ENCODE results near the gene SERTM1. TPM values are rescaled to one million over a fixed set of nuclear protein-coding genes. Genes with fewer than 3 reads are reported as not detected.

The SERTM1 gene
- total RNA-seq, 2 donors from 2014 or later: not detected

GRCh38 chr13:36683701-36684100 is 9.9 kb downstream of the SERTM1 start:
- H3K4me3 Mint-ChIP-seq: no peak overlapping the region
- ATAC-seq (replicated peaks): no peak
- peaks cover 16% of the 10 kb centered on the region for H3K27me3 Mint-ChIP-seq
- peaks cover 4% of the 10 kb centered on the region for H3K9me3 Mint-ChIP-seq
- H3K27ac Mint-ChIP-seq: no peak overlapping the region
- H3K4me1 Mint-ChIP-seq: no peaks in the 10 kb centered on the region
- no peaks in the 10 kb centered on the region for H3K36me3 Mint-ChIP-seq (ENCODE audit: low read depth)

DNA sequence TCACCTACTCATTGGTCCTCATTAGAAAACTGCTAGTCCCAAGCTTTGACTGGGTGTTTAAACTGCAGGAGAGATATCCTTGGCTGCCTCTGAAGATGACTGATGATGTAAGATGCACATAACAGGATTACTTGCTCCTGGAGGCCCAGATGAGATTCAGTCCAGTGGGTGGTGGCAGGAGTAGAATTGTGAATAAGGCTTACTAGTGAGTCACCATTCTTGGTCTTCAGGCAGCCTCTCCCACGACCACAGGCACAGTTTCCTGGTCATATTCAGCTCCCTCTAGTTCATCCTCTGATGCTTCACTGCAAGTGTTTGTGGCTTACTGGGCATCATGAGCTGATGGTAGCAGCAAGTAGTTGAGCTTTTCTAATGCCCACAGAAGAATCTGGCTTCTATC is 12.1 kb downstream of the SERTM1 start:
- H3K4me1 Mint-ChIP-seq: no peaks in the 10 kb centered on the region
- H3K27ac Mint-ChIP-seq: no peak overlapping the region
- H3K36me3 Mint-ChIP-seq (ENCODE audit: low read depth): no peaks in the 10 kb centered on the region
- H3K9me3 Mint-ChIP-seq: peaks cover 4% of the 10 kb centered on the region
- H3K4me3 Mint-ChIP-seq: no peak overlapping the region
- peak; percentile 60 for ATAC-seq (replicated peaks)
- H3K27me3 Mint-ChIP-seq: peaks cover 16% of the 10 kb centered on the region

- no peaks in the 10 kb centered on the region for H3K36me3 Mint-ChIP-seq (ENCODE audit: low read depth)
- no peak for ATAC-seq (replicated peaks)
- no peak overlapping the region for H3K27ac Mint-ChIP-seq
Measured at GRCh38 chr13:36696410-36697010, 22.7 kb downstream of the SERTM1 start.

DNA sequence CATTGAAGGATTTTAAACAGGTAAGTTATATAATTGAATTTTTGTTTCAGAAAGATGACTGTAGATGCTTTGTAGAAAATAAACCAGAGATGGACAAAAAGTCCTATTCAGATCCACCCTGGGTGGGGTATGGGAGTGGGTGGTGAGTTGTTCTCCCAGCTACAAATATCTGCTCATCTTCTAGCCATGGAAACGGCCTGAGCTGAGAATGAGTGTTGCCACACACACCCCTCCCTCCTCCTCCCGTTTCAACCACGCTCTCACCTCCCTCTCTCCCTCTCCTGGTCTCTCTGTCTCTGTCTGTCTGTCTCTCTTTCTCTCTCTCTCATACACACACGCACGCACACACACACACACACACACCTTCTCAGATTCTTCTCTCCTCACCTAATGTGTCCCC is 26.4 kb downstream of the SERTM1 start:
- Mint-ChIP-seq H3K4me1 (no peaks in the 10 kb centered on the region), H3K9me3 (no peaks in the 10 kb centered on the region), H3K4me3 (no peak overlapping the region), H3K27me3 (peaks cover 29% of the 10 kb centered on the region), H3K27ac (no peak overlapping the region), H3K36me3 (ENCODE audit: low read depth) (no peaks in the 10 kb centered on the region)
- no peak for ATAC-seq (replicated peaks)

More at GRCh38 chr13:36696410-36697010, 22.7 kb downstream of the SERTM1 start:
- Mint-ChIP-seq H3K27me3 (peaks cover 32% of the 10 kb centered on the region), H3K4me3 (no peak overlapping the region), H3K9me3 (no peaks in the 10 kb centered on the region), H3K4me1 (no peaks in the 10 kb centered on the region)

DNA sequence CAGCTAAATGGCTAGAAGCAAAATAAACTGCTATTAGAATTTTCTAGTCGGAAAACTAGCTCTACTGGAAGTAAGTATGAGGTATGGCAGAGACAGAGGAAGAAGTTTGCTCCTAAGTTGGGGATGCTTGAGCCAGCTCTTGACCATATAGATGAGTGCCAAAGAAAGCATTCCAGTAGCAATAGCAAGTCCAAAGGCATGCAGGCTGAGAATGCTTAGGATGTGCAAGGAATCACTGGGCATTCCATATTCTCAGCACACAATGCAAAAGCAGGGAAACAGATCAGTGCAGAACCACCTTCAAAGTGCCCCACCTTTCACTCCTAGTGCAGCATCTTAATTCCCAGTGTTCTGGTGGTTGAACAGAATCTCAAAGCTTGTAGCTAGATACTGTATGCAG is 32.9 kb downstream of the SERTM1 start:
- H3K9me3 Mint-ChIP-seq: no peaks in the 10 kb centered on the region
- no peaks in the 10 kb centered on the region for H3K36me3 Mint-ChIP-seq (ENCODE audit: low read depth)
- no peak for ATAC-seq (replicated peaks)
- H3K4me1 Mint-ChIP-seq: no peaks in the 10 kb centered on the region
- H3K27ac Mint-ChIP-seq: no peak overlapping the region
- peaks cover 15% of the 10 kb centered on the region for H3K27me3 Mint-ChIP-seq
- H3K4me3 Mint-ChIP-seq: no peak overlapping the region

GRCh38 chr13:36709136-36709890 is 35.5 kb downstream of the SERTM1 start:
- no peak for ATAC-seq (replicated peaks)
- Mint-ChIP-seq H3K27me3 (peaks cover 24% of the 10 kb centered on the region), H3K4me3 (no peak overlapping the region), H3K4me1 (no peaks in the 10 kb centered on the region), H3K27ac (no peak overlapping the region), H3K9me3 (no peaks in the 10 kb centered on the region), H3K36me3 (ENCODE audit: low read depth) (no peaks in the 10 kb centered on the region)

DNA sequence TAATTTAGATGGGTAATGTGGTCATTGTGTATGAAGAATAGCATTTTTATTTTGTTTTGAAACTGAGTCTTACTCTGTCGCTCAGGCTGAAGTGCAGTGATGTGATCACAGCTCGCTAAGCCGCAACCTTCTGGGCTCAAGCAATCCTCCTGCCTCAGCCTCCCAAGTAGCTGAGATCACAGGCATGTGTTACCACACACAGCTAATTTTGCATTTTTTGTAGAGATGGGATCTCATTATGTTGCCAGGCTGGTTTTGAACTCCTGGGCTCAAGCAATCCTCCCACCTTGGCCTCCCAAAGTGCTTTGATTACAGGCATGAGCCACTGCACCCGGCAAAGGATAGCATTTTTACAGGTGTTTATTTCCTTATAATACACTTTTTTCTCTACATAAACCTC is 36.6 kb downstream of the SERTM1 start:
- Mint-ChIP-seq H3K36me3 (ENCODE audit: low read depth) (no peaks in the 10 kb centered on the region), H3K9me3 (no peaks in the 10 kb centered on the region), H3K27me3 (peaks cover 24% of the 10 kb centered on the region), H3K4me1 (no peaks in the 10 kb centered on the region), H3K4me3 (no peak overlapping the region), H3K27ac (no peak overlapping the region)
- ATAC-seq (replicated peaks): no peak

DNA sequence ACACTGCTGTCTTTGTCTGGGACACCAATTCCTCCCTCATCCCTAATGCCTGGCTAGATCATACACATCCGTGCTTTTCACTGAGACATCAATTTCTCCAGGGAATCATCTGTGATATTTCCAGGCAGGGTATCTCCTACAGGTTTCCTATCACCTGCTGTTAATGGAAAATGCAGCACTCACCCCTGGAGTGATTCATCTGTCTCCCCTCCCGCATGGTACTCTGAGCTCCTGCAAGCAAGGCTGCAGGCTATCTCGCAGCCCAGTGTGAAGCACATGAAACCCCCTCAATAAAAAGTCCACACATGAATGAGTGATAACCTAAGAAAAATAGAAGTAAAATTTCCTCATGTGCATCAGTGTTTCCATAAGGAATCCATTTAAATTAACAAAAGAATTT is 38.5 kb downstream of the SERTM1 start:
- peaks cover 26% of the 10 kb centered on the region for H3K27me3 Mint-ChIP-seq
- no peak overlapping the region for H3K4me3 Mint-ChIP-seq
- ATAC-seq (replicated peaks): no peak
- no peaks in the 10 kb centered on the region for H3K4me1 Mint-ChIP-seq
- no peaks in the 10 kb centered on the region for H3K9me3 Mint-ChIP-seq
- H3K27ac Mint-ChIP-seq: no peak overlapping the region
- no peaks in the 10 kb centered on the region for H3K36me3 Mint-ChIP-seq (ENCODE audit: low read depth)

GRCh38 chr13:36712770-36713169 is 39.0 kb downstream of the SERTM1 start:
- Mint-ChIP-seq H3K9me3 (no peaks in the 10 kb centered on the region), H3K27me3 (peaks cover 26% of the 10 kb centered on the region), H3K4me1 (no peaks in the 10 kb centered on the region), H3K4me3 (no peak overlapping the region), H3K36me3 (ENCODE audit: low read depth) (no peaks in the 10 kb centered on the region), H3K27ac (no peak overlapping the region)
- no peak for ATAC-seq (replicated peaks)

DNA sequence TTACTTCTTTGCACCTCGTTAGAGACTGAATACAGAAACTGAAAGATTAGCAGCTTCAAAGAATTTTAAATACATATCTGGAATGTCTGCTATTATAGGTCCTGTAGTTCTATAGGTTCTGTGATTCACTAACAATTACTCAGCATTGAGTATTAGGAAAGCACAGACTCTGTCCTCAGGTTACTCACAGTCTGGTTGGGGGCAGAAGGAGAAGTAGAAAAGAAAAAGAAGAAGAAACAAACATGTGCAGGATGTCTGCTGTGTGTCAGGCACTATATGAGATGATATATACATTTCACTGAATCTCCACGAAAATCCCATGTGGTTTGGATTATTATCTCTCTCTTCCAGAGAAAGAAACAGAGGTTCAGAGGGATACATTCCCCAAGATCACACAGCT is 40.1 kb downstream of the SERTM1 start:
- Mint-ChIP-seq H3K36me3 (ENCODE audit: low read depth) (no peaks in the 10 kb centered on the region), H3K4me3 (no peak overlapping the region), H3K4me1 (no peaks in the 10 kb centered on the region), H3K9me3 (no peaks in the 10 kb centered on the region), H3K27ac (no peak overlapping the region), H3K27me3 (peaks cover 33% of the 10 kb centered on the region)
- no peak for ATAC-seq (replicated peaks)

GRCh38 chr13:36715841-36716240 is 42.0 kb downstream of the SERTM1 start:
- peaks cover 37% of the 10 kb centered on the region for H3K27me3 Mint-ChIP-seq
- no peaks in the 10 kb centered on the region for H3K9me3 Mint-ChIP-seq
- no peak overlapping the region for H3K27ac Mint-ChIP-seq
- H3K4me1 Mint-ChIP-seq: no peaks in the 10 kb centered on the region
- ATAC-seq (replicated peaks): no peak
- no peak overlapping the region for H3K4me3 Mint-ChIP-seq
- H3K36me3 Mint-ChIP-seq (ENCODE audit: low read depth): no peaks in the 10 kb centered on the region

DNA sequence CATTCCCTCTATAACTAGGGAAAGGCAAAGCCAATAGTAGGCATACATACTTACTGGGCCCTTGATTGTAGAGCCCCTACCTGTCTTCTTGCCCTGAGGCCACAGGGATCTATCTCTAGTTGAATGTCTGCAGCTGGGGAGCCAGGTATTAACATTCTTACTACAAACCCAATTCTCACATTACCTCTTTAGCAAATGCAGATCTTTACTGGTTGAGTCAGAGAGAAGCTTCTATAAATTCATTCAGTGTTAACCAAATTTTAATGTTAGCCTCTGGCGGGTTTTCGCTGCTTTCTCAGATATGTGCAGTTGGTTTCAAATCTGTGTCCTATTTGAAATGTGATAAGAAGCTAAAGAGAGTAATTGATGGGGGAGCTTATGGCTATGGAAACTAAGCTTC is 43.2 kb downstream of the SERTM1 start:
- no peak for ATAC-seq (replicated peaks)
- H3K27me3 Mint-ChIP-seq: peaks cover 42% of the 10 kb centered on the region
- H3K4me3 Mint-ChIP-seq: no peak overlapping the region
- no peaks in the 10 kb centered on the region for H3K4me1 Mint-ChIP-seq
- no peaks in the 10 kb centered on the region for H3K36me3 Mint-ChIP-seq (ENCODE audit: low read depth)
- H3K9me3 Mint-ChIP-seq: no peaks in the 10 kb centered on the region
- no peak overlapping the region for H3K27ac Mint-ChIP-seq

DNA sequence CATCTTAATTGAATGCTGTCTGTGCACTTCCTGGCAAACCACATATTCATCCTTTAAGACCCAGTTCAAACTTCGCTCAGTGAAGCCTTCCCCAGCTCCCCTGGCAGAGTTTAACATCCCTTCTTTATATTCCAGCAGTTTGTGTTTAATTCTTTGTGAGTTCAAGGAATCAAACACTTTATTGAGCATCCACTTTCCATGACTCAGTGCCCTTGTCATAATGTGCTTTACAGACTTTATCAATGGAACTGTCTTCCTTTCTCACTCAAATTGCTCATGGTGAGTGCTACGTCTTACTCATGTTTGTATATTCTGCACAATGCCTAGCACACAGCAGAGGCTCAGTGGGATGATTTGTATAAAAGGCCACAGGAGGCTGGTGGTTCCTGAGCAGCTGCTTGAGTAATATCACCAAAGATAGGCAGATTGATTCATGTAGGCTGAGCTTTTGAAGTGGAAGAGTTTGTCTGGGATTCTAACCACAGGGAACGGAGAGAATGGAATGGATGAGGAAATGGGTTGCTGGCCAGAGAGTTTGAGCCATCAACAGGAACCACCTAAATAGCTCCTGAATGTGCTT is 44.2 kb downstream of the SERTM1 start:
- Mint-ChIP-seq H3K36me3 (ENCODE audit: low read depth) (no peaks in the 10 kb centered on the region), H3K27ac (no peak overlapping the region), H3K9me3 (no peaks in the 10 kb centered on the region), H3K27me3 (peaks cover 39% of the 10 kb centered on the region), H3K4me3 (no peak overlapping the region), H3K4me1 (no peaks in the 10 kb centered on the region)
- peak; percentile 21 for ATAC-seq (replicated peaks)

GRCh38 chr13:36718686-36719085 is 44.9 kb downstream of the SERTM1 start:
- H3K9me3 Mint-ChIP-seq: no peaks in the 10 kb centered on the region
- H3K27me3 Mint-ChIP-seq: peaks cover 39% of the 10 kb centered on the region
- no peak overlapping the region for H3K27ac Mint-ChIP-seq
- ATAC-seq (replicated peaks): no peak
- no peak overlapping the region for H3K4me3 Mint-ChIP-seq
- no peaks in the 10 kb centered on the region for H3K36me3 Mint-ChIP-seq (ENCODE audit: low read depth)
- no peaks in the 10 kb centered on the region for H3K4me1 Mint-ChIP-seq

GRCh38 chr13:36724141-36724540 is 50.3 kb downstream of the SERTM1 start:
- Mint-ChIP-seq H3K4me3 (no peak overlapping the region), H3K4me1 (no peaks in the 10 kb centered on the region), H3K36me3 (ENCODE audit: low read depth) (no peaks in the 10 kb centered on the region), H3K27me3 (peaks cover 23% of the 10 kb centered on the region), H3K27ac (no peak overlapping the region), H3K9me3 (no peaks in the 10 kb centered on the region)
- ATAC-seq (replicated peaks): no peak
